Psoas muscle (tissue), 8 donors: Measurements from ENCODE around the gene SPNS2. TPM values are rescaled to one million over a fixed set of nuclear protein-coding genes. Genes with fewer than 3 reads are reported as not detected.
A peak's percentile ranks its signal among the peaks of the same experiment; 100 is the strongest.

Source experiments
- ATAC-seq, 4 donors: fragments of 200-7000 bp; cut with Tn5 transposase; one replicate each; pipeline ENCODE4 v1.9.1; 2020; ENCODE audit warnings: moderate library complexity in 3 of 4, mild to moderate bottlenecking in 2 of 4
- DNase-seq, 2 donors: peaks; one replicate each; pipeline ENCODE4 v3.0.0-alpha.2; 2020
- H3K27ac ChIP-seq: fragments of 200-600 bp; one replicate; pipeline ENCODE4 v1.8.0; 2022
- H3K27me3 ChIP-seq, 3 donors: fragments of 200-600 bp in 1 of 3; one replicate each; pipeline versions ENCODE4 v1.6.1 to v1.8.0; 2013 to 2022; ENCODE audit warnings: low read length in 2 of 3, mild to moderate bottlenecking in 2 of 3, moderate library complexity in 1 of 3; ENCODE audit not compliant: insufficient read depth in 3 of 3
- H3K36me3 ChIP-seq, 2 donors: fragments of 200-600 bp in 1 of 2; one replicate each; pipeline versions ENCODE4 v1.6.1 to v1.8.0; 2013 to 2022; ENCODE audit warnings: low read depth in 1 of 2, mild to moderate bottlenecking in 1 of 2, moderate library complexity in 1 of 2; ENCODE audit not compliant: insufficient read depth in 1 of 2
- H3K4me1 ChIP-seq: fragments of 200-600 bp; one replicate; pipeline ENCODE4 v1.8.0; 2022
- H3K4me3 ChIP-seq: fragments of 200-600 bp; one replicate; pipeline ENCODE4 v1.8.0; 2022; ENCODE audit warnings: mild to moderate bottlenecking
- H3K9me3 ChIP-seq: fragments of 200-600 bp; one replicate; pipeline ENCODE4 v1.8.0; 2022
- WGBS, 3 donors: extraction: QIAGEN DNeasy Blood & Tissue Kit; methylation state at CpG; one replicate each; pipeline versions ENCODE4 v1.1.6 to v1.1.7; 2013; 5-methylcytosine and 5-hydroxymethylcytosine counted together
- intact Hi-C, 2 donors: fragments of 100-400 bp; cut with DNase I; formaldehyde crosslinking; loops; one replicate each; pipeline versions ENCODE4 v1.11.0 to v1.14.2; 2022
- polyA plus RNA-seq, 3 donors: library from polyadenylated mRNA; stranded (reverse); fragments of 200-250 nt; gene quantifications; one replicate each; pipeline ENCODE4 v1.2.3, GENCODE V29; 2013
- total RNA-seq, 4 donors: library from RNA; stranded (reverse); fragmentation: NEBNext Ultra II Directional in 2 of 4; extraction: Animal tissue kit (Norgen Biotek cat#: 25700) in 2 of 4; gene quantifications; one replicate each; pipeline versions ENCODE4 v1.2.1 to v1.2.4, GENCODE V29; 2021 to 2023
- TF ChIP-seq, protein P1 (sequence below): fragments of 200-600 bp; IDR thresholded peaks from one replicate; pipeline ENCODE4 v1.8.0; 2022; ENCODE audit warnings: antibody characterized with exemption
- donor health status: healthy with polysubstance abuse.
- donor health status: DM: no; HTN: no; CAD: no; lungs with moderate emphysema.
- donor health status: Bipolar disorder and iron deficiency.
- donor health status: healthy.
- donor health status: DM: yes; HTN: yes; CAD: no.
- donor health status: DM: no; HTN: no; CAD: no.
- donor health status: DM: no; HTN: no; CAD: no.
- donor health status: DM: yes; HTN: yes; CAD: no.

SPNS2 gene
- total and polyA plus RNA-seq, 7 donors: 3.5 to 10.6 (median 6.4) TPM

DNA sequence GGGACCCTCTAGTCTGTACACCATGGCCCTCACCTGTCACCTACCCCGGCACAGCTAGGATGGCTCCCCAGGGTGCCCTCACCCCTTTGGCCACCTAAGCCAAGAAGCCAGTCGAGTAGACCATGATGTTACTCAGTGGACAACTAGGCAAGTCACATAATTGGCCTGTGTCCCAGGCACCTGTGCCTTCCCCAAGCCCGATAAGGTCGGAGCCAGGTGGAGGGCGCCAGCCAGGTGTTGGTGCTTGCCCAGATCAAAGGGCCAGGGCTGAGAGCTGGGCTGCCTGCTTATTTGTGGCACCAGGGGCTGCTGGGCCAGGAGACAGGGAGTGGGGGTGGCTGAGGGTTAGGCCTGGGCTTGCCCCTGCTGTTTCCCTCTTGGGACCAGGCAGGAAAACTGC lies 16.8 kb downstream of the SPNS2 start:
- no peak for DNase-seq
- Histone ChIP-seq H3K9me3 (no peaks in the 10 kb centered on the region), H3K27ac (no peak overlapping the region), H3K4me1 (no peaks in the 10 kb centered on the region), H3K36me3 (no peaks in the 10 kb centered on the region), H3K27me3 (no peaks in the 10 kb centered on the region), H3K4me3 (no peak overlapping the region)
- ATAC-seq: no peak
- intact Hi-C loops: no loop called here
- WGBS, 3 donors: 76 to 90% (median 80%) methylated on average over 5 of the region's 5 CpGs
- TF ChIP-seq, protein P1, sequence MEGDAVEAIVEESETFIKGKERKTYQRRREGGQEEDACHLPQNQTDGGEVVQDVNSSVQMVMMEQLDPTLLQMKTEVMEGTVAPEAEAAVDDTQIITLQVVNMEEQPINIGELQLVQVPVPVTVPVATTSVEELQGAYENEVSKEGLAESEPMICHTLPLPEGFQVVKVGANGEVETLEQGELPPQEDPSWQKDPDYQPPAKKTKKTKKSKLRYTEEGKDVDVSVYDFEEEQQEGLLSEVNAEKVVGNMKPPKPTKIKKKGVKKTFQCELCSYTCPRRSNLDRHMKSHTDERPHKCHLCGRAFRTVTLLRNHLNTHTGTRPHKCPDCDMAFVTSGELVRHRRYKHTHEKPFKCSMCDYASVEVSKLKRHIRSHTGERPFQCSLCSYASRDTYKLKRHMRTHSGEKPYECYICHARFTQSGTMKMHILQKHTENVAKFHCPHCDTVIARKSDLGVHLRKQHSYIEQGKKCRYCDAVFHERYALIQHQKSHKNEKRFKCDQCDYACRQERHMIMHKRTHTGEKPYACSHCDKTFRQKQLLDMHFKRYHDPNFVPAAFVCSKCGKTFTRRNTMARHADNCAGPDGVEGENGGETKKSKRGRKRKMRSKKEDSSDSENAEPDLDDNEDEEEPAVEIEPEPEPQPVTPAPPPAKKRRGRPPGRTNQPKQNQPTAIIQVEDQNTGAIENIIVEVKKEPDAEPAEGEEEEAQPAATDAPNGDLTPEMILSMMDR: no peak

DNA sequence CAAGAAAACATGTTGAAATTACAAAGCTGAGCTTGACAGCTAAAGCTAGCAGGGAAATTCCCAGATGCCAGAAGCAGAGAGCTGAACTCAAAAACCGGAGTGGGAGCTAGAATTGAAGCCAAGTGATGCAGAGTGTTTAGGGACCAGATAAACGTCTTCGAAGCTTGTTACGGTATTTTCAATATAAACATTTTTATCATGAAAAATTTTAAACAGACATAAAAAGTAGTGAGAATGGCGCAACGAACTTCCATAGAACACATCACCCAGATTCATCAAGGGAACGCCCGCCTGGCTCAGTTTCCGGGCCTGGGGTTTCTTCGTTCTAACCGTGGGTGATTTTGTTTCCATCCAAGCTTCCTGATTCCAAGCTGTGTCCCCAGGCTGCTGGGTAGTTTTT lies 18.1 kb downstream of the SPNS2 start:
- no peak overlapping the region for H3K27ac ChIP-seq
- no peaks in the 10 kb centered on the region for H3K36me3 ChIP-seq
- ATAC-seq: no peak
- H3K4me3 ChIP-seq: no peak overlapping the region
- 67 to 70% (median 69%) methylated on average over 11 of the region's 11 CpGs for WGBS, 3 donors
- H3K9me3 ChIP-seq: no peaks in the 10 kb centered on the region
- intact Hi-C loops: no loop called here
- H3K27me3 ChIP-seq: no peaks in the 10 kb centered on the region
- H3K4me1 ChIP-seq: no peaks in the 10 kb centered on the region
- DNase-seq: no peak
- TF ChIP-seq, protein P1: no peak

DNA sequence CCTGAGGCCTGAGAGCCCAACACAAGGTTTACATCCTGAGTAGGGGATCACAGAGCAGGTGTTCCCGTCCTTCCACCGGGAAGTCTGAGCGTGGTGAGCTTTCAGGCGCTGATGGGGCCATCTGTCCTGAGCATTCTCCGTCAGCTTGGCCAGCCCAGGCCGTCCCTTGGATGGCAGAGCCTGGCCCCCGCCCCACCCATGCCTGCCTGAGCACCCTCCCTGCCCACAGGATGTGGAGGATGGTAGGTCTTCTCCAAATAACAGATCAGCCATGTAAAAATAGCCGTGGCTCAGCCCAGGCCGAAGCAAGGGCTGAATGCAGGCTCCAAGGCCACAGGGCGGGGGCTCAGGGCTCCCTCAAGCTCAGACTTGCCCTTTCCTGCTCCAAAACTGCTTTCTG lies 20.2 kb downstream of the SPNS2 start:
- TF ChIP-seq, protein P1: no peak
- Histone ChIP-seq H3K4me3 (no peak overlapping the region), H3K9me3 (no peaks in the 10 kb centered on the region), H3K27ac (peak overlapping the region; percentile 68), H3K4me1 (no peaks in the 10 kb centered on the region), H3K36me3 (no peaks in the 10 kb centered on the region), H3K27me3 (no peaks in the 10 kb centered on the region)
- intact Hi-C loops: no loop called here
- DNase-seq (no peak), ATAC-seq (no peak)
- WGBS, 3 donors: 67 to 80% (median 75%) methylated on average over 10 of the region's 10 CpGs

DNA sequence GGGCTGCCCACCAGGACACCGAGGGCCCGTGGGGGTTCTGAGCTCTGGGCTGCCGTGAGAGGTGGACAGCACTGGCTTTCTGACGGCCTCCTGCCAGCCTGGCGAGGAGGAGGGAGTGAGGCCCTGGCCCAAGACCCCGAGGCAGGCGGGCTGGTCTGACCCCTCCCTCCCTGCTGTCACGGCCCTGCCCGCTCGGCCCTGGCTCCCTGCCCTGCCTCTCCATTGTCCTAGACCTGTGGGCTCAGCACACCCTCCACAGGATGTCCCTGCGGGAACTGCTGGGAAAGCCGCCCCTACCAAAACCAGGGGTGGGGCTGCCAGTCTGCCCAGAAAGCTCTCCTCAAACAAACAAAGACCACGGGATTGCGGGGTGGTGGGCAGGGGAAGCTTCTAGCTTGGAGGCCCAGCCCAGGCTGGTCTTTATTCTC lies 20.7 kb downstream of the SPNS2 start:
- H3K4me3 ChIP-seq: no peak overlapping the region
- H3K27ac ChIP-seq: peak overlapping the region; percentile 68
- DNase-seq: peak in 1 of 2 donors; percentile 77
- no peaks in the 10 kb centered on the region for H3K36me3 ChIP-seq
- peak in 3 of 4 donors; percentile 43 to 54 (median 47) for ATAC-seq
- intact Hi-C loops: no loop called here
- no peaks in the 10 kb centered on the region for H3K9me3 ChIP-seq
- TF ChIP-seq, protein P1: no peak
- WGBS, 3 donors: 56 to 59% (median 58%) methylated on average over 14 of the region's 14 CpGs
- H3K4me1 ChIP-seq: no peaks in the 10 kb centered on the region
- H3K27me3 ChIP-seq: no peaks in the 10 kb centered on the region
